AG04449 (cell line): ENCODE results near the gene EPB41L4B.

Experiments
- CTCF ChIA-PET: fragments of 350-600 bp; formaldehyde crosslinking; extraction: SDS; loops from one replicate; lab custom pipeline; 2021; ENCODE audit warnings: antibody characterized with exemption; lab: Yijun Ruan, JAX
- POLR2A ChIA-PET: fragments of 400-600, 350-600 bp; formaldehyde crosslinking; extraction: SDS; loops from one replicate; lab custom pipeline; 2020; ENCODE audit warnings: antibody characterized with exemption, inconsistent platforms; lab: Yijun Ruan, JAX
- DNase-seq: peaks from one replicate; pipeline ENCODE4 v3.0.0-alpha.2; 2010; ENCODE audit warnings: low read depth, low spot score
- H3K4me3 ChIP-seq: 2 replicates; pipeline ENCODE4 v1.5.1; 2011; ENCODE audit warnings: low read depth, mild to moderate bottlenecking, control low read depth, low read length
- TF ChIP-seq, protein P1 (sequence below): IDR thresholded peaks from one replicate; pipeline ENCODE4 v1.5.1; 2011; ENCODE audit warnings: mild to moderate bottlenecking, moderate library complexity, low read length, control low read depth, inconsistent platforms; ENCODE audit not compliant: insufficient read depth; ENCODE audit errors: missing control alignments

EPB41L4B gene

DNA sequence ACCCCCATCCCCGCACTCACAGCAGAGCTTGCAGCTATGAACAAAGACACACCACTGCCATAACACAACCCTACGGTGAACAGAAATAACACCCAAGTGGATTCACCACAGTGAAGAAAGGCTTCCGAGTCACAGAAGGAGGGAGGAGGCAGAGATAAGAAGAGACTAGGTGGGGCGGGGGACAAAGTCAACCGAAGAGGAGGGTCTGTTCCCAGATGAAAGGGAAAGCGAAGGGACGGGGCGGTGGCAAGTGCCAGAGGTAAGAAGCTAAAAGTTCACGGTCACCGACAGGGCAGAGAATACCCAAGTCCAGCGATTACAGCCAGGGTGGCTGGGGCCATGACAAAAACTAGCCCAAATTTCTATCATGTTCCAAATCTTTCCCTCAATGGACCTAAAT, 21.0 kb downstream of the EPB41L4B start:
- no peak for DNase-seq
- TF ChIP-seq, protein P1, sequence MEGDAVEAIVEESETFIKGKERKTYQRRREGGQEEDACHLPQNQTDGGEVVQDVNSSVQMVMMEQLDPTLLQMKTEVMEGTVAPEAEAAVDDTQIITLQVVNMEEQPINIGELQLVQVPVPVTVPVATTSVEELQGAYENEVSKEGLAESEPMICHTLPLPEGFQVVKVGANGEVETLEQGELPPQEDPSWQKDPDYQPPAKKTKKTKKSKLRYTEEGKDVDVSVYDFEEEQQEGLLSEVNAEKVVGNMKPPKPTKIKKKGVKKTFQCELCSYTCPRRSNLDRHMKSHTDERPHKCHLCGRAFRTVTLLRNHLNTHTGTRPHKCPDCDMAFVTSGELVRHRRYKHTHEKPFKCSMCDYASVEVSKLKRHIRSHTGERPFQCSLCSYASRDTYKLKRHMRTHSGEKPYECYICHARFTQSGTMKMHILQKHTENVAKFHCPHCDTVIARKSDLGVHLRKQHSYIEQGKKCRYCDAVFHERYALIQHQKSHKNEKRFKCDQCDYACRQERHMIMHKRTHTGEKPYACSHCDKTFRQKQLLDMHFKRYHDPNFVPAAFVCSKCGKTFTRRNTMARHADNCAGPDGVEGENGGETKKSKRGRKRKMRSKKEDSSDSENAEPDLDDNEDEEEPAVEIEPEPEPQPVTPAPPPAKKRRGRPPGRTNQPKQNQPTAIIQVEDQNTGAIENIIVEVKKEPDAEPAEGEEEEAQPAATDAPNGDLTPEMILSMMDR = no peak
- ChIA-PET POLR2A (no interaction called here), CTCF (interaction anchor here (0.7 kb wide), 1 partner anchor 51 kb away, joined by 3 read pairs; no protein-coding TSS in a partner anchor)
- no peak overlapping the region for H3K4me3 ChIP-seq

DNA sequence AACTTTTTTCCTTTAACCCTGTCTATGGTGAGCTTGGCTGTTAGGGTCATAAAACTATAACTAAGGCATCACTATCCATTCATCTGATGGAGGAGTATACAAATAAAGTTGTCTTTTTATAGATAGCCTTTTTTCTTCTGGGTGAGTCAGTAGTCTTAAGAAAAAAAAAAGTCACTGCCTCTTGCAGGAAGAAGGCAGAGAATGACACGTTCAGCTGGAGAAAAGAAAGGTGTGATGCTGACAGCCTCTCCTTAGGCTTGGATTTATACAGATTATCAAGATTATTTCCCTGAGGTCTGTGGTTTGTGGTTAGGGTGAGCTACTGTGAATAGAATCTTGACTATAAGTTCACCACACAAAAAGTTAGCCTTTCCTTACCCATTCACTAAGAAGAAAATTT, 23.0 kb downstream of the EPB41L4B start:
- peak; percentile 58 for DNase-seq
- TF ChIP-seq, protein P1 = no peak
- ChIA-PET CTCF (interaction anchor here (0.6 to 1.1 kb wide), 4 partner anchors 20 to 54 kb away, joined by 3 to 4 read pairs (median 3); no protein-coding TSS in a partner anchor), POLR2A (interaction anchor here (1.4 kb wide), 1 partner anchor 11 kb away, joined by 3 read pairs; no protein-coding TSS in a partner anchor)
- H3K4me3 ChIP-seq = no peak overlapping the region

DNA sequence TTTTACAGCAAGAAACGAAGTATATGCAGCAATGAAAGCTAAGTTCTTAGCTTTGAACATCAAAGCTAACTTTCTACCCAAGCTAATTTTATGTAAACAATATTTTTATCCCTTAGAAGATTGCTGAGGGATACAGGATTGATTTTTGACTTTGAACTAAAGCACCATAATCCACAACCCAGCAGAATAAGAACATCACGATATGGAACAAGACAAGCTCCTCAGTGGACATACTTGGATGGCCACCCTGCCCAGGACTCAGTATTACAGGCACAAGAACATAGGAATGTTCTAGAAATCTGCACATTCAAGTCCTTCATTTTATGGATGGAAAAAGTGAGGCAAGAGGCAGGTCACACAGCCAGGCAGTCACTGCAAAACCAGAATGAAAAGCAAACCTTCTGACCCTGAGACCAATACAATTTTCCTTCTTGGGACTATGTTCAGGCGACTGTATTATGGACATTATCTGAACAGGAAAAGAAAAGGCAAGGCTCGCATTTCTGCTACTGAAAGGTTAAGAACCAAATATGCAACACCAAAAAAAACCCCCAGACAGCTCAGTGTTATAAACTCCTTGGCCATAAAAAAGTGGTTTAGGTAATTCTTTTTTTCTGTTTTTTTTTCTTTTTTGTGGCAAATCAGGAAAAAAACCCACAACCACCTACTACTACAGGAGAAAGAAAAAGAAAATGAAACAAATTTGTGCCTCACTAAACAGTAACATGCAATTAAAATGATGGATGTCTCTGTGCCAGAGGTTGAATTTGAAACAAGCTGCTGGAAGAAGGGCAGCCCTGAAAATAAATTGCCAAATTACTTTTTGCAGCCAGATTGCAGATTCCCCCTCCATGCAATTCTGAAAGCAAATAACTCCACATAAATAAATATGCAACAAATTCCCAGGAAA, 25.4 kb downstream of the EPB41L4B start:
- no peak overlapping the region for H3K4me3 ChIP-seq
- ChIA-PET CTCF (interaction anchor here (1.2 kb wide), 1 partner anchor 26 kb away, joined by 4 read pairs; no protein-coding TSS in a partner anchor), POLR2A (no interaction called here)
- TF ChIP-seq, protein P1 = no peak
- no peak for DNase-seq

DNA sequence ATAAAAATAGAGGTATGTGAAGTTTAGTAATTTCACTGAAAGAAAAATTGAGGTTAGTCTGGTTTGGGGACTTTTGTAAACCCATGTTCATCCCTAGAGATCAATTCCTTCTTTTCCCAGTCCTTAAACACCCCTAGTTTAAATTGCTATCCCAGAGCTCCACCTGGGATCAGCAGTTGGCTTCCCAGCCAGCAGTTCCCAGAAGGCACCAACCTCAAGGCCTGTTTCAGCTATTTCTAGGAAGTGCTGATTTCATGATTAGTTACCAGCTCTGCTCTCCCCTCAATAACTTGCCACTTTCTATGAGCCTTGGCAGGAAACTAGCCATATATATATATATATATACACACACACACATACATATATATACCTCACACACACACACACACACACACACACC, 30.5 kb downstream of the EPB41L4B start:
- DNase-seq = no peak
- H3K4me3 ChIP-seq = no peak overlapping the region
- CTCF ChIA-PET = no interaction called here
- TF ChIP-seq, protein P1 = no peak
- POLR2A ChIA-PET = no interaction called here

DNA sequence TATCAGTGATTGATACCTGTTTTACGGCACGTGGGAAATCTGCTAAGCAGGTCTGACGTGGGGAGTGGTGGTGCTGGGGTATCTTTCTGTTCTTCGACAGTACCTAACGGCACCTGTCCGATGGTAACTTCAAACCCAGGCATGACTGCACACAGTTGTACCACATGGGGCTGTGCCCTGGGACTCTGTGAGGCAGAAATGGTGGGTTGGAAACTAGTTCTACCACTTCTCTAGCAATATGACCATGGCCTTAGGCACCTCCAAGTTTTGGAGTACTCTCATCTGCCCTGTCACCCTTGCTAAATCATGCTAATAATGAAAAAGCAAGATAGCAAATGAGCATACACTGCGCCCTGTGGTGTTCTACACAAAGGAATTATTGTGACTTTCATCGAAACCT, 30.9 kb downstream of the EPB41L4B start:
- H3K4me3 ChIP-seq = no peak overlapping the region
- TF ChIP-seq, protein P1 = no peak
- ChIA-PET POLR2A (no interaction called here), CTCF (no interaction called here)
- DNase-seq = no peak

DNA sequence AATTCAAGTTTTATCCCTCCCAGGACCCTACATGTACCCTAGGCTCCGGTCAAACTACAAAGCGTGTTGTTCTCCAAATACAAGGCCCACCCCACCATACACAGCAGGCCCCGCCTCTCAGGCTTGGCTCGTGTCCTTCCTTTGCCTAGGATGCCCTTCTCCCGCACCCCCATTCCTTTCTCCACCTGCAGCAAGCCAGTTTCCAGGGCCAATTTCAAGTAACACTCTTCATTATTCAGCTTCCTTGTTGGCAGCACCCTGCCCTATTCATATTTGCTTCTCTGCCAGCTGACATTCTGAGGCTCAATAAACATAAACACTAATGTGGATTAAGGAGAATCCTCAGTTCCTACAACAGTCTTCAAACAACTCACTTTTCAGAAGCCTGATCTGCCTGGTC, 31.7 kb downstream of the EPB41L4B start:
- no peak for DNase-seq
- POLR2A ChIA-PET = no interaction called here
- no peak overlapping the region for H3K4me3 ChIP-seq
- CTCF ChIA-PET = no interaction called here
- TF ChIP-seq, protein P1 = no peak
